HUES48 (cell line): ENCODE data around the gene CFAP73.
A peak's percentile ranks its signal among the peaks of the same experiment; 100 is the strongest.

ENCODE experiments used
- H3K27ac ChIP-seq: one replicate; pipeline ENCODE4 v1.7.0; 2013; ENCODE audit warnings: low read depth, low read length, inconsistent platforms
- H3K27me3 ChIP-seq: 2 replicates; pipeline ENCODE4 v1.6.1; 2013; ENCODE audit warnings: mild to moderate bottlenecking, low read length; ENCODE audit not compliant: control insufficient read depth, insufficient read depth
- H3K36me3 ChIP-seq: 2 replicates; pipeline ENCODE4 v1.6.1; 2013; ENCODE audit warnings: low read length; ENCODE audit not compliant: control insufficient read depth, insufficient read depth
- H3K4me1 ChIP-seq: 2 replicates; pipeline ENCODE4 v1.6.1; 2013; ENCODE audit warnings: mild to moderate bottlenecking, low read length; ENCODE audit not compliant: control insufficient read depth, insufficient read depth
- H3K4me3 ChIP-seq: 2 replicates; pipeline ENCODE4 v1.5.1; 2013; ENCODE audit warnings: mild to moderate bottlenecking, low read depth, low read length
- H3K9ac ChIP-seq: 2 replicates; pipeline ENCODE4 v1.6.1; 2013; ENCODE audit warnings: mild to moderate bottlenecking, low read depth, low read length, moderate library complexity
- H3K9me3 ChIP-seq: 2 replicates; pipeline ENCODE4 v1.6.1; 2013; ENCODE audit warnings: low read length; ENCODE audit not compliant: control insufficient read depth, insufficient read depth

CFAP73 gene

GRCh38 chr12:113143959-113144358 lies 5.6 kb upstream of the CFAP73 start:
- Histone ChIP-seq H3K27ac (no peak overlapping the region), H3K4me1 (no peaks in the 10 kb centered on the region), H3K9ac (no peak overlapping the region), H3K9me3 (no peaks in the 10 kb centered on the region), H3K4me3 (no peak overlapping the region), H3K27me3 (no peaks in the 10 kb centered on the region), H3K36me3 (no peaks in the 10 kb centered on the region)

- H3K9me3 ChIP-seq = no peaks in the 10 kb centered on the region
- no peak overlapping the region for H3K4me3 ChIP-seq
- 0 out of 2 replicates have a peak, but pooled peaks cover under 1% of the 10 kb centered on the region for H3K27me3 ChIP-seq
- no peaks in the 10 kb centered on the region for H3K36me3 ChIP-seq
- peaks cover 7% of the 10 kb centered on the region for H3K4me1 ChIP-seq
- H3K9ac ChIP-seq = no peak overlapping the region
- H3K27ac ChIP-seq = no peak overlapping the region
Observed at GRCh38 chr12:113144806-113145205, 4.7 kb upstream of the CFAP73 start.

GRCh38 chr12:113145720-113146551 lies 3.6 kb upstream of the CFAP73 start:
- no peak overlapping the region for H3K9ac ChIP-seq
- H3K4me3 ChIP-seq = no peak overlapping the region
- peaks cover 13% of the 10 kb centered on the region for H3K4me1 ChIP-seq
- H3K27me3 ChIP-seq = peaks cover 12% of the 10 kb centered on the region; the same call in 1 of the 2 replicates
- H3K27ac ChIP-seq = no peak overlapping the region
- H3K36me3 ChIP-seq = no peaks in the 10 kb centered on the region
- H3K9me3 ChIP-seq = no peaks in the 10 kb centered on the region

- no peak overlapping the region for H3K27ac ChIP-seq
- no peak overlapping the region for H3K4me3 ChIP-seq
Observed at GRCh38 chr12:113146999-113147398, 2.5 kb upstream of the CFAP73 start.

GRCh38 chr12:113151655-113152054 lies 2.1 kb downstream of the CFAP73 start:
- peaks cover 51% of the 10 kb centered on the region for H3K27me3 ChIP-seq
- H3K9me3 ChIP-seq = no peaks in the 10 kb centered on the region
- peaks cover 13% of the 10 kb centered on the region for H3K4me1 ChIP-seq
- no peak overlapping the region for H3K4me3 ChIP-seq
- no peak overlapping the region for H3K9ac ChIP-seq
- no peak overlapping the region for H3K27ac ChIP-seq
- no peaks in the 10 kb centered on the region for H3K36me3 ChIP-seq

More at GRCh38 chr12:113146999-113147398, 2.5 kb upstream of the CFAP73 start:
- H3K9ac ChIP-seq = no peak overlapping the region
- H3K9me3 ChIP-seq = no peaks in the 10 kb centered on the region
- peaks cover 13% of the 10 kb centered on the region for H3K4me1 ChIP-seq
- H3K27me3 ChIP-seq = peaks cover 18% of the 10 kb centered on the region
- no peaks in the 10 kb centered on the region for H3K36me3 ChIP-seq

GRCh38 chr12:113152196-113152834 lies 2.8 kb downstream of the CFAP73 start:
- H3K27me3 ChIP-seq = peaks cover 51% of the 10 kb centered on the region
- peak overlapping the region; percentile 73 for H3K4me3 ChIP-seq
- peaks cover 13% of the 10 kb centered on the region for H3K4me1 ChIP-seq
- no peaks in the 10 kb centered on the region for H3K36me3 ChIP-seq
- H3K9me3 ChIP-seq = no peaks in the 10 kb centered on the region
- no peak overlapping the region for H3K27ac ChIP-seq
- no peak overlapping the region for H3K9ac ChIP-seq

GRCh38 chr12:113152835-113153814 lies 3.6 kb downstream of the CFAP73 start:
- Histone ChIP-seq H3K4me1 (peaks cover 13% of the 10 kb centered on the region), H3K27ac (no peak overlapping the region), H3K9me3 (no peaks in the 10 kb centered on the region)

GRCh38 chr12:113154351-113154973 lies 4.9 kb downstream of the CFAP73 start:
- peaks cover 9% of the 10 kb centered on the region for H3K4me1 ChIP-seq
- no peak overlapping the region for H3K9ac ChIP-seq

More at GRCh38 chr12:113152835-113153814, 3.6 kb downstream of the CFAP73 start:
- Histone ChIP-seq H3K36me3 (peaks cover 7% of the 10 kb centered on the region), H3K27me3 (peaks cover 51% of the 10 kb centered on the region), H3K9ac (peak overlapping the region; percentile 45; the same call in 1 of the 2 replicates), H3K4me3 (peak overlapping the region; percentile 73)

GRCh38 chr12:113155060-113155459 lies 5.5 kb downstream of the CFAP73 start:
- Histone ChIP-seq H3K4me1 (peaks cover 4% of the 10 kb centered on the region), H3K9ac (no peak overlapping the region), H3K27me3 (peaks cover 48% of the 10 kb centered on the region), H3K9me3 (no peaks in the 10 kb centered on the region), H3K36me3 (peaks cover 25% of the 10 kb centered on the region), H3K27ac (no peak overlapping the region), H3K4me3 (no peak overlapping the region; the same call in 1 of the 2 replicates)

More at GRCh38 chr12:113154351-113154973, 4.9 kb downstream of the CFAP73 start:
- Histone ChIP-seq H3K4me3 (peak overlapping the region; percentile 64), H3K36me3 (peaks cover 20% of the 10 kb centered on the region), H3K27ac (no peak overlapping the region), H3K9me3 (no peaks in the 10 kb centered on the region), H3K27me3 (peaks cover 51% of the 10 kb centered on the region)

GRCh38 chr12:113155646-113156045 lies 6.1 kb downstream of the CFAP73 start:
- no peak overlapping the region for H3K4me3 ChIP-seq
- H3K9me3 ChIP-seq = no peaks in the 10 kb centered on the region
- peaks cover 42% of the 10 kb centered on the region for H3K27me3 ChIP-seq
- H3K9ac ChIP-seq = no peak overlapping the region
- H3K27ac ChIP-seq = no peak overlapping the region
- H3K4me1 ChIP-seq = no peaks in the 10 kb centered on the region
- H3K36me3 ChIP-seq = peaks cover 31% of the 10 kb centered on the region
